Measurements from ENCODE around the gene SAMD9L.

The SAMD9L gene

GRCh38 chr7:93148144-93148543, at the start of gene SAMD9L:
SAMD9L (minus strand) TSS chr7:93148385; CDS start chr7:93135971, 12,414 bp downstream.
- no peak for DNase-seq (ENCODE audit: low read depth)

- DNase-seq (ENCODE audit: low read depth): no peak
Observed at GRCh38 chr7:93196336-93196735, 48.2 kb upstream of the SAMD9L start.

- peak; percentile 38 for DNase-seq (ENCODE audit: low read depth)
Observed at GRCh38 chr7:93194386-93194785, 46.2 kb upstream of the SAMD9L start.

GRCh38 chr7:93188870-93189634, 40.9 kb upstream of the SAMD9L start:
- no peak for DNase-seq (ENCODE audit: low read depth)

GRCh38 chr7:93185303-93186027, 37.3 kb upstream of the SAMD9L start:
- peak; percentile 18 for DNase-seq (ENCODE audit: low read depth)

GRCh38 chr7:93179173-93179572, 31.0 kb upstream of the SAMD9L start:
- DNase-seq (ENCODE audit: low read depth): no peak

GRCh38 chr7:93178213-93178612, 30.0 kb upstream of the SAMD9L start:
- DNase-seq (ENCODE audit: low read depth): no peak

GRCh38 chr7:93176992-93177580, 28.9 kb upstream of the SAMD9L start:
- no peak for DNase-seq (ENCODE audit: low read depth)

- DNase-seq (ENCODE audit: low read depth): no peak
Observed at GRCh38 chr7:93175219-93175618, 27.0 kb upstream of the SAMD9L start.

- DNase-seq (ENCODE audit: low read depth): no peak
Observed at GRCh38 chr7:93172683-93173082, 24.5 kb upstream of the SAMD9L start.

- no peak for DNase-seq (ENCODE audit: low read depth)
Observed at GRCh38 chr7:93171606-93172226, 23.5 kb upstream of the SAMD9L start.

- no peak for DNase-seq (ENCODE audit: low read depth)
Observed at GRCh38 chr7:93165447-93165846, 17.3 kb upstream of the SAMD9L start.

- no peak for DNase-seq (ENCODE audit: low read depth)
Observed at GRCh38 chr7:93164766-93165165, 16.6 kb upstream of the SAMD9L start.

GRCh38 chr7:93161181-93161762, 13.1 kb upstream of the SAMD9L start:
- DNase-seq (ENCODE audit: low read depth): peak; percentile 19

GRCh38 chr7:93160410-93160809, 12.2 kb upstream of the SAMD9L start:
- peak; percentile 16 for DNase-seq (ENCODE audit: low read depth)

- peak; percentile 32 for DNase-seq (ENCODE audit: low read depth)
Observed at GRCh38 chr7:93159490-93159889, 11.3 kb upstream of the SAMD9L start.

GRCh38 chr7:93156884-93157283, 8.7 kb upstream of the SAMD9L start:
- DNase-seq (ENCODE audit: low read depth): no peak

GRCh38 chr7:93150200-93150835, 2.1 kb upstream of the SAMD9L start:
- DNase-seq (ENCODE audit: low read depth): peak; percentile 50

GRCh38 chr7:93148727-93149126, 542 bp upstream of the SAMD9L start:
- DNase-seq (ENCODE audit: low read depth): no peak

- peak; percentile 38 for DNase-seq (ENCODE audit: low read depth)
Observed at GRCh38 chr7:93147363-93147762, 822 bp downstream of the SAMD9L start.

- DNase-seq (ENCODE audit: low read depth): no peak
Observed at GRCh38 chr7:93146472-93147141, 1.6 kb downstream of the SAMD9L start.

Data from amniotic epithelial cell (primary cell).